NB4 (cell line): ENCODE results near the gene ZNF761.

Experiments used
- MYC ChIP-seq: IDR thresholded peaks from 2 replicates; pipeline ENCODE4 v1.6.1; 2011; ENCODE audit warnings: low read depth, low read length
- POLR2A ChIP-seq: IDR thresholded peaks from 2 replicates; pipeline ENCODE4 v1.6.1; 2011; ENCODE audit warnings: mild to moderate bottlenecking; ENCODE audit not compliant: insufficient read length; ENCODE audit errors: extremely low read depth
- TF ChIP-seq, protein P1 (sequence below): IDR thresholded peaks from one replicate; pipeline ENCODE4 v1.5.1; 2012; ENCODE audit warnings: low read depth, low read length
- TF ChIP-seq, protein P2 (sequence below): IDR thresholded peaks from 2 replicates; pipeline ENCODE4 v1.6.1; 2011; ENCODE audit warnings: low read depth, low read length

DNA sequence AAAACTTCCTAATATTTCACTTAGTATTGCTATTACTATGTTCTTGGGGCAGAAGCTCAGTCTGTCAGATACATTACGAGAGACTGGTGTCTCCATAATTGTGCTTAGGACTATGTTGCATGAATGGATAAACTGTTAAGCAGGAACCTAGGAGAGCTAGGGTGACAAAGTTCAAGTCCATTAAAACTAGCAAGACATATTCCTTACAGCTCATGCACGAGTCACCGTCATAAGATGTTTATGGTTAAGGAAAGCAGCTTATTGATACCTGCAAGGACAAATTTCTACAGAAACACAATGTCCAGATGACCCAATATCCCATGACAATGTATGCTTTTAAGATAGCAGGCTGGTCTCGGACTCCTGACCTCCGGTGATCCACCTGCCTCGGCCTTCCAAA, 30.1 kb downstream of the ZNF761 start:
- TF ChIP-seq, protein P1, sequence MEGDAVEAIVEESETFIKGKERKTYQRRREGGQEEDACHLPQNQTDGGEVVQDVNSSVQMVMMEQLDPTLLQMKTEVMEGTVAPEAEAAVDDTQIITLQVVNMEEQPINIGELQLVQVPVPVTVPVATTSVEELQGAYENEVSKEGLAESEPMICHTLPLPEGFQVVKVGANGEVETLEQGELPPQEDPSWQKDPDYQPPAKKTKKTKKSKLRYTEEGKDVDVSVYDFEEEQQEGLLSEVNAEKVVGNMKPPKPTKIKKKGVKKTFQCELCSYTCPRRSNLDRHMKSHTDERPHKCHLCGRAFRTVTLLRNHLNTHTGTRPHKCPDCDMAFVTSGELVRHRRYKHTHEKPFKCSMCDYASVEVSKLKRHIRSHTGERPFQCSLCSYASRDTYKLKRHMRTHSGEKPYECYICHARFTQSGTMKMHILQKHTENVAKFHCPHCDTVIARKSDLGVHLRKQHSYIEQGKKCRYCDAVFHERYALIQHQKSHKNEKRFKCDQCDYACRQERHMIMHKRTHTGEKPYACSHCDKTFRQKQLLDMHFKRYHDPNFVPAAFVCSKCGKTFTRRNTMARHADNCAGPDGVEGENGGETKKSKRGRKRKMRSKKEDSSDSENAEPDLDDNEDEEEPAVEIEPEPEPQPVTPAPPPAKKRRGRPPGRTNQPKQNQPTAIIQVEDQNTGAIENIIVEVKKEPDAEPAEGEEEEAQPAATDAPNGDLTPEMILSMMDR = no peak
- TF ChIP-seq, protein P2, sequence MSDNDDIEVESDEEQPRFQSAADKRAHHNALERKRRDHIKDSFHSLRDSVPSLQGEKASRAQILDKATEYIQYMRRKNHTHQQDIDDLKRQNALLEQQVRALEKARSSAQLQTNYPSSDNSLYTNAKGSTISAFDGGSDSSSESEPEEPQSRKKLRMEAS = no peak
- TF ChIP-seq POLR2A (no peak), MYC (no peak)
